NCI-H2081 (cell line): Measurements from ENCODE around the gene FAM222B.
"Not testable (repeated sequence)": the region's sequence is repeated elsewhere in the genome, so short reads cannot be mapped to it uniquely, and the experiment has no call there.

Source experiments
- DNase-seq, 2 experiments: peaks; one replicate each; lab custom pipeline; 2025; lab: John Stamatoyannopoulos, UW

FAM222B gene

DNA sequence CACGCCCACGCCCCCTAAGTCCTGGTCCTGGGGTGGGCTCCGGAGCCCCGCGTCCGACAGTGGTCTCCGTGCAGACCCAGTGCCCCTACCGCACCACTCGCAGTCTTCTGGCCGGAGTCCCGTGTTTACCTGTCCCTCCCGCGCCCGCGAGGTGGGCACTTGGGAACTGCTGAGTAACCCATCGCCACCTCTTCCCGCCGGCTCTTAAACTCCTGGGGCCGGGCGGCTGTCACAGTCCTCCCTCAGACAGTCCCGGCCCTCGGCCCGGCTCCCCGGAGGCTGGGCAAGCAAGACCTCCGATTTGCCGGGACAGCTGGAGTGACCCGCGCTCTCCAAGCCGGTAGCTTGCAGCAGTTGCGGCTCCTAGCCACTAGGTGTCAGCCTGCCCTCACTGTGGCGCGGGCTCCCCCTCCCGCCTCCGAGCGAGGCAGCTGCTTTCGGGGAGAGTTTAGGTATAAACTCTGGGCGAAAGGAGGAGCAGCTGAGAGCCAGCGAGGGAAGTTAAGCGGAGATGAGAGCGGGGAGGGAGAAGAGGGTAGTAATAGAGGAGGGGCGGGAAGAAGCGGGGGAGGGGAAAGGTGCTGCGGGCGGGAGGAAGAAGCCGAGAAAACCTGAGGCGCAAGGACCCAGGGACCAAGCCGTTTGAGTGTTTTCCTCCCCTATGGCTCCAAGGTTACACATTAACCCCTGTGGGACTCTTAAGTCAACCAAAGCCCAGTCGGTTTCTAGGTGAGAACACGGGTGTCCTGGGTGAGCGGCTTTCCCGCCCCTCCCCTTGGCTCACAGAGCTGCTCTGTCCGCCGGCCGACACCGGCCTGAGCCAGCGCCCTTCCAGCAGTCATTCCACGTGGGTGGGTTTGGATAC, 115.7 kb downstream of the FAM222B start:
- DNase-seq = peak; percentile 67 to 84

DNA sequence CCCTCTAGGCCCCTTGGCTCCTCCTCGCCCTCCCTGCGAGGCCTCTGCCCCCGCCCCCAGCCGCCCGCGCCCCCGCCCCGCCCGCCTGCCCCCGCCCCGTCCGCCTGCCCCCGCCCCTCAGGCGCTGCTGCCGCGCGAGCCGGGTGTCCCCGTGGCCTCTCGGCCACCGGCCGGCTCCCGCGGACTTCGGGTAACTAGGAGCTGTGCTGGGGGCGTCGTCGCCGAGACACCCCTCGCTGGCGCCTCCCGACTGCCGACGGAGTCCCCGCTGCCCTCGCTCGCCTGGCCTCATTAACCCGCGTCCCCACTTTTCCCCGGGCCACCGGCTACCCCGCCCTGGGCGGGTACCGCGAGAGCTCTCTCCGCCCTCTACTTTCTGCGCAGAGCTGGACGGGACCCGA, 116.4 kb downstream of the FAM222B start, which contains the start of gene TLCD1:
TLCD1 (minus strand) TSS at position 8 of the 401 bp plus-strand sequence. CDS start 136 bp downstream, outside the sequence.
- DNase-seq = peak; percentile 44 to 50

- peak; percentile 50 to 83 for DNase-seq
Observed at GRCh38 chr17:28725660-28726225, 116.8 kb downstream of the FAM222B start.

- DNase-seq = peak in 1 of 2 experiments; percentile 37
Observed at GRCh38 chr17:28725166-28725659, 117.4 kb downstream of the FAM222B start.

DNA sequence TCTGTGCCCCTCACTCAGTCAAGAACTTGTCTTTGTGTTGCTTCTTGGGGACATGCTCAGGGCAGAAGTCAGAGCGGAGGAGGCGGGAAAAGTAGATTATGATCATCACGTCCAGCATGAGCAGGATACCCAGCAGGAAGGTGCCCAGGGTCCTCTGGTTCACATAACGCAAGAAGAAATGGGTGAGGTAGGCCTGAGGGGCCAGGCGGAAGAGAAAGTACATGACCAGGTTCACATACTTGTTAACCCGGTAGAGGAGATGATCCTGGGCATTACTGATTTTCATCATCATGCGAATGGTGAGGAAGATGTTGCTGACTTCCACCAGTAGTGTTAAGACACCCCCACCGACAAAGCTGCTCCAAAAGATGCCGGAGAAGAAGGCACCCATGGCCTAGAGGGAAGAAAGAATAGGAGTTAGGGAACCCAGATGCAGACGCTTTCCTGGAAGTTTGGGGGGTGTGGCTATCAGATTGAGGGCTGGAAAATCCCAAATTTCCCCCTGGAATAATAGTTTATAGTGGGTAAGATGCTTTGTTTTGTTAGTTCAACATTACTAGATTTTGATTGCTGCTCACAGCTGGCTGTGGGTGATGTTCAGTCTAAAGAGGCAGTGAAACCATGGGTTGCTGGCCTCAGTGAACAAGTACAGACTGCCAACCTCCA, 118.0 kb downstream of the FAM222B start:
- DNase-seq = no peak

DNA sequence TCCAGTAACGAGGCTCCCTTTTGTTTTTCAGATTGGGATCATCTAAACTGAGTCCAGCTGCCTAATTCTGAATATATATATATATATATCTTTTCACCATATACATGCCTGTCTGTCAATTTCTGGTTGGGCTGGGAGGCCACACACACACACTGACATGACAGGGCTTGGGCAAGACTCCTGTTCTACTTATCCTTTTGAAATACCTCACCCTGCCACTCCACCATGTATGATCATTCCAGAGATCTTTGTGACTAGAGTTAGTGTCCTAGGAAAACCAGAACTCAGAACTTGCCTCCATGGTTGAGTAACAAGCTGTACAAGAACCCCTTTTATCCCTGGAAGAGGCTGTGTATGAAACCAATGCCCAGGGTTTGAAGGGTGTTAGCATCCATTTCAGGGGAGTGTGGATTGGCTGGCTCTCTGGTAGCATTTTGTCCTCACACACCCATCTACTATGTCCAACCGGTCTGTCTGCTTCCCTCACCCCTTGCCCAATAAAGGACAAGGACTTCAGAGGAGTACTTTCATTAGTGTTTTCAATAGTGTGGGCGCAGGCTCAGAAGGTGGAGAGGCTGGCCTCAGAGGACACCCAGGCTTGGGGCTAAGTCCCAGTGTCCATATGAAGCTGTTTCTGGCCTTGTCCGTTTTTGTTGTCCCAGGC, 118.6 kb downstream of the FAM222B start:
- not testable (repeated sequence) for DNase-seq

GRCh38 chr17:28723159-28723835, 119.3 kb downstream of the FAM222B start:
- no peak for DNase-seq

GRCh38 chr17:28722417-28723158, 120.0 kb downstream of the FAM222B start:
- DNase-seq = no peak

DNA sequence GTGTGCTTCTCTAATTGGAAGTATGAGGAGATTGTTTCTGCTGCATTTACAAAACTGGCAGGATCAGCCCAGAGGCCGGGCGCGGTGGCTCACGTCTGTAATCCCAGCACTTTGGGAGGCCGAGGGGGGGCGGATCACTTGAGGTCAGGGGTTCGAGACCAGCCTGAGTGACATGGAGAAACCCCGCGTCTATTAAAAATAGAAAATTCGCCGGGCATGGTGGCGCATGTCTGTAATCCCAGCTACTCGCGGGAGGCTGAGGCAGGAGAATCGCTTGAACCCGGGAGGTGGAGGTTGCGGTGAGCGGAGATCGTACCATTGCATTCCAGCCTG, 121.6 kb downstream of the FAM222B start:
- DNase-seq = not testable (repeated sequence)

- DNase-seq = peak in 1 of 2 experiments; percentile 15
Observed at GRCh38 chr17:28720247-28720996, 122.2 kb downstream of the FAM222B start.

GRCh38 chr17:28719021-28719433, 123.6 kb downstream of the FAM222B start:
- DNase-seq = no peak

DNA sequence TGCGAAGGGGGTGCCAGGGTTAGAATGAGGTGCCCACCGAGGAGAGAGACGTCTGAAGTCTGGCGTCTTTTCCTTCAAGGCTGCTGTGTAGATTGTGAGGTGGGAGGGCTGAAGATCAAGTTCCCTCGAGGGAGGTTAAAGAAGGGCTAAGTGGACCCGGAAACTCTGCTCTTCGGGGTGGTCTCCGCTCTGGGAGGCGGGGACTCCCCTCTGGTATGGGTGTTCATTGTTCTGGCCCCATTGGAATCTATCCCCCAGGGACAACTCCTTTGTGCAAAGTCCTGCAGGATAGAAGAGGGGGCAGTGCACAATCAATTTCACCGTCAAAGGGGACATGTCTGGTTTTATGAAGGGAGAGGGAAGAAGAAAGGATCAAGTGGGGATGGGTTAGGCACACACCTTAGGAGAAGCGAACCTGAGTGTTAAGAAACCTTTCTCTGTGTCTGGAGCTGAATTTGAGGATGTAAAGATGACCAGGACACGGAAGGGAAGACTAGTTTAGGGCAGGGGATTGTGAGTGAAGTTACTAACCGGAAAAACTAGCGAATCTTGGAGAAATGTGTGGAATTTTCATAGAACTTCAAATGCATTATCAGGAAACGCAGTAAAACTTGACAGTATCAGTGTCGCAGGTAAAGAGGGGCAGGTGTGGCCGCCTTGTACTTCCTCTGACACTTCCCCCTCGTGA, 124.1 kb downstream of the FAM222B start:
- no peak for DNase-seq

GRCh38 chr17:28717578-28718332, 124.8 kb downstream of the FAM222B start, which contains the start of gene RAB34:
Gene RAB34, minus strand, starts transcription at chr17:28717868. Its CDS starts 602 bp downstream, at chr17:28717266.
- DNase-seq = no peak

GRCh38 chr17:28716740-28717577, 125.6 kb downstream of the FAM222B start:
- no peak for DNase-seq

GRCh38 chr17:28715217-28715616, 127.4 kb downstream of the FAM222B start:
- DNase-seq = no peak

DNA sequence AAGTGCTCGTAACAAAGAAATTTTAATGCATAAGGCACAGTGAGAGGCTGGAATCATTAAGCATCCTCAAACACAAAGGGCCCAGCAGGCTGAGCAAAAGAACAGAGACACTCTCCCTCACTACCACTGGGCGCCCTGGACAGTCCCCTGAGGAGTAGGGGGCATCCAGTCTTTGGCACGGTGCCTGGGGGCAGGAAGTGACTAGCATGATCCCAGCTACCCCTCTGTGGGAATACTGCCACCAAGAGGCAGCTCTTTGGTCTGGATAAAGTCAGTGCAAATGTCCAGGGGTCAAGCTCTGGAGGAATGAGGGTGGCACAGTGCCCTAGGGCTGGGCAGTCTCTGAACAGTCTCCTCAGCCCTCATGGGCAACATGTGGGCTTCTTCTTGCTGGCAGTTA, 128.3 kb downstream of the FAM222B start:
- DNase-seq = no peak

DNA sequence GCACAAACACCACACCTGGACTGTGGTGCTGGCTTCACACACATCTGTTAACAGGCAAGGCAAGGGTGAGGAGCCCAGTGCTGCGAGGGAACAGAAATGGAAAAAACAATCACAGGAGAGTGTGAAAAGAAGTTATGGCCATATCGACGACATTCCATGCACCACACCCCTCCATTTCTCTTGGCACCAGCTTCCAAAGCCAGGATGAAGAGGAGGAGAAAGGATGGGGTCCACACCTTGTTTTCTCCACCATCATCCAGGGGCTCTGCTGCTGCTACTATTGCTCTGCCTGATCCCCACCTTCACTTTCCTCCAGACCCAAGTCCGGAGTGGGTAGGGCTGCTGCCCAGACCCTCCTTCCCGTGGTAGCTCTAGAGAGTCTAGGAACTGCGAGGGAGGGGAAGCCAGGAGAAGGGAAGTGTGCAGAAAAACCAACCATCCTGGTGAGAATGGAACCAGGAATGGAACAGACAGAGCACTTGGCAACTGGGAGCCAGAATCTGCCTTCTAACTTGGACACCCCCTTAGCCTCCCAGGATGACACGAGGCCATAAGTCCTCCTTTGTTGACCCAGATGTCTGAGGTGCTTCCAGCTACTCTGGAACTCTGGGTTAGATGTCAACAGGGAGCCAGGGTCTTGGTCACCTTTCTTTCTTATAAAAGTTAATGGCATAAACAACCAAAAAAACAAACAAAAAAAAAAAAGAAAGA, 129.7 kb downstream of the FAM222B start:
- no peak for DNase-seq
